HG03103 (cell line): ENCODE measurements around the gene NLRP12.
"Not testable (repeated sequence)": the region's sequence is repeated elsewhere in the genome, so short reads cannot be mapped to it uniquely, and the experiment has no call there.

Experiments used
- ATAC-seq: cut with Tn5 transposase; IDR thresholded peaks from one replicate; pipeline ENCODE4 v1.9.1; 2021; ENCODE audit warnings: low read depth; ENCODE audit not compliant: unreplicated experiment

The NLRP12 gene, protein sequence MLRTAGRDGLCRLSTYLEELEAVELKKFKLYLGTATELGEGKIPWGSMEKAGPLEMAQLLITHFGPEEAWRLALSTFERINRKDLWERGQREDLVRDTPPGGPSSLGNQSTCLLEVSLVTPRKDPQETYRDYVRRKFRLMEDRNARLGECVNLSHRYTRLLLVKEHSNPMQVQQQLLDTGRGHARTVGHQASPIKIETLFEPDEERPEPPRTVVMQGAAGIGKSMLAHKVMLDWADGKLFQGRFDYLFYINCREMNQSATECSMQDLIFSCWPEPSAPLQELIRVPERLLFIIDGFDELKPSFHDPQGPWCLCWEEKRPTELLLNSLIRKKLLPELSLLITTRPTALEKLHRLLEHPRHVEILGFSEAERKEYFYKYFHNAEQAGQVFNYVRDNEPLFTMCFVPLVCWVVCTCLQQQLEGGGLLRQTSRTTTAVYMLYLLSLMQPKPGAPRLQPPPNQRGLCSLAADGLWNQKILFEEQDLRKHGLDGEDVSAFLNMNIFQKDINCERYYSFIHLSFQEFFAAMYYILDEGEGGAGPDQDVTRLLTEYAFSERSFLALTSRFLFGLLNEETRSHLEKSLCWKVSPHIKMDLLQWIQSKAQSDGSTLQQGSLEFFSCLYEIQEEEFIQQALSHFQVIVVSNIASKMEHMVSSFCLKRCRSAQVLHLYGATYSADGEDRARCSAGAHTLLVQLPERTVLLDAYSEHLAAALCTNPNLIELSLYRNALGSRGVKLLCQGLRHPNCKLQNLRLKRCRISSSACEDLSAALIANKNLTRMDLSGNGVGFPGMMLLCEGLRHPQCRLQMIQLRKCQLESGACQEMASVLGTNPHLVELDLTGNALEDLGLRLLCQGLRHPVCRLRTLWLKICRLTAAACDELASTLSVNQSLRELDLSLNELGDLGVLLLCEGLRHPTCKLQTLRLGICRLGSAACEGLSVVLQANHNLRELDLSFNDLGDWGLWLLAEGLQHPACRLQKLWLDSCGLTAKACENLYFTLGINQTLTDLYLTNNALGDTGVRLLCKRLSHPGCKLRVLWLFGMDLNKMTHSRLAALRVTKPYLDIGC

DNA sequence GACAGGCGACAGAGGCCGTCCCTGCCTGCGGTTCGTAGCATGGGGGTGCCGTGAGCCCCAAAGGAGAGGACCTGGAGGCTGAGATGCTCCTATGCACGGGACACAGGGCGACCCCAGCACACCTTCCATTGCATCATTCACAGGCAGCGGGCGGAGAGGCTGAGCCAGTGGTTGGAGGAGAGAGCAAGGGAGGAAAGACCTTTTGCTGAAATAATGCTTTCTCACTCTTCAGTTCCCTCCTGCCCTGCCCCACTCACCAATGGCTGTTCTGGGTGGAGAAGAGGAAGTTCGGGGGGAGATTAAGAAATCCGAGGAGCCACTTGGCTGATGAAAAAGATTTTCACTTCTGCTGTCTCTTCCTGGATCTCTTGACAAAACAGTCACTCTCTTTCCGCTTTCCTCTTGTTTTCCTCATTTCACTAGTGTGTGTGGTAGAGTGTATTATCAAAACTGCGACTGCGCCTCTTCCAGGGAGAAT is at the start of gene NLRP12:
TSS of gene NLRP12 (minus strand) at position 181 of the 478 bp plus-strand sequence. CDS start at position 41, 140 bp downstream.
- ATAC-seq: no peak

DNA sequence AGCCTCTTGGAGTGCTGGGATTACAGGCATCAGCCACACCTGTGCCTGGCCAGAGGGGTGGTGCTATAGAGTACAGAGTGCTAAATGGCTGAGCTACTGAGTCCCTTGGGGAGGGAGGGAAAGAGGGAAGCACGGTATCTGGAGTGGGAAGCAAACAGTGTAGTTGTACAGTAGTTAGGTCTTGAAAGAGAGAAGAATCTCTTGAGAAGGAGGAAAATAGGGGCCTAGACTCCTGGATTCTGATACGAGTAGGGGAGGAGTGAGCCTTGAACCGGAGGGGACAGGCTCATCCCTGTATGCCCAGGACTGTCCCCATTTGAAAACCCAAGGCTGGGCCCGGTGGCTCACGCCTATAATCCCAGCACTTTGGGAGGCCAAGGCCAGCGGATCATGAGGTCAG is 48.6 kb upstream of the NLRP12 start:
- no peak for ATAC-seq

- ATAC-seq: no peak
Measured at GRCh38 chr19:53871454-53871853, 47.3 kb upstream of the NLRP12 start.

DNA sequence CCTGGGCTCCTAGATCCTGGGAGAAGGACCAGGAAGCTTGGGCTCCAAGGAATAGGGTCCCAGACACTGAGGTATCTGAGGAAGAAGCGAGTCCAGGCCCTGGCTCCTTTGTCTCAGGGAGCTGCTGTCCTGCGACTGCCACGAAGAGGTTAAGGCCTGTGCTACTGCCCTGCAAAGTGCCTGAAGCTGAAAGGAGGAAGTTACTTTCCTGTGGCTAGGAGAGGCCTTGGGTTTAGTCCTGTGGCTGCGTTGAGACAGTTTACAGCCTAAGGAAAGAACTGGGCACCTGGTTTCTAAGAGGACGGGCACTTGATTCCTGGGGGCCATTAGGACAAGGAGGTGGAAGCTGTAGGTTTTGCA is 46.4 kb upstream of the NLRP12 start:
- no peak for ATAC-seq

DNA sequence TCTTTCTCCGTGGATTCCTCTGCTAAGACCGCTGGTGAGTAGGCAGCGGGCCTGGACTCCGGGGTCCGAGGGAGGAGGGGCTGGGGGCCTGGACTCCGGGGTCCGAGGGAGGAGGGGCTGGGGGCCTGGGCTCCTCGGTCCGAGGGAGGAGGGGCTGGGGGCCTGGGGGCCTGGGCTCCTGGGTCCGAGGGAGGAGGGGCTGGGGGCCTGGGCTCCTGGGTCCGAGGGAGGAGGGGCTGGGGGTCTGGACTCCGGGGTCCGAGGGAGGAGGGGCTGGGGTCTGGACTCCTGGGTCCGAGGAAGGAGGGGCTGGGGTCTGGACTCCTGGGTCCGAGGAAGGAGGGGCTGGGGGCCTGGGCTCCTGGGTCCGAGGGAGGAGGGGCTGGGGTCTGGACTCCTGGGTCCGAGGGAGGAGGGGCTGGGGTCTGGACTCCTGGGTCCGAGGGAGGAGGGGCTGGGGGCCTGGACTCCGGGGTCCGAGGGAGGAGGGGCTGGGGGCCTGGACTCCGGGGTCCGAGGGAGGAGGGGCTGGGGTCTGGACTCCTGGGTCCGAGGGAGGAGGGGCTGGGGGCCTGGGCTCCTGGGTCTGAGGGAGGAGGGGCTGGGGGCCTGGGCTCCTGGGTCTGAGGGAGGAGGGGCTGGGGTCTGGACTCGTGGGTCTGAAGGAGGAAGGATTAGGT is 45.8 kb upstream of the NLRP12 start:
- ATAC-seq: not testable (repeated sequence)

DNA sequence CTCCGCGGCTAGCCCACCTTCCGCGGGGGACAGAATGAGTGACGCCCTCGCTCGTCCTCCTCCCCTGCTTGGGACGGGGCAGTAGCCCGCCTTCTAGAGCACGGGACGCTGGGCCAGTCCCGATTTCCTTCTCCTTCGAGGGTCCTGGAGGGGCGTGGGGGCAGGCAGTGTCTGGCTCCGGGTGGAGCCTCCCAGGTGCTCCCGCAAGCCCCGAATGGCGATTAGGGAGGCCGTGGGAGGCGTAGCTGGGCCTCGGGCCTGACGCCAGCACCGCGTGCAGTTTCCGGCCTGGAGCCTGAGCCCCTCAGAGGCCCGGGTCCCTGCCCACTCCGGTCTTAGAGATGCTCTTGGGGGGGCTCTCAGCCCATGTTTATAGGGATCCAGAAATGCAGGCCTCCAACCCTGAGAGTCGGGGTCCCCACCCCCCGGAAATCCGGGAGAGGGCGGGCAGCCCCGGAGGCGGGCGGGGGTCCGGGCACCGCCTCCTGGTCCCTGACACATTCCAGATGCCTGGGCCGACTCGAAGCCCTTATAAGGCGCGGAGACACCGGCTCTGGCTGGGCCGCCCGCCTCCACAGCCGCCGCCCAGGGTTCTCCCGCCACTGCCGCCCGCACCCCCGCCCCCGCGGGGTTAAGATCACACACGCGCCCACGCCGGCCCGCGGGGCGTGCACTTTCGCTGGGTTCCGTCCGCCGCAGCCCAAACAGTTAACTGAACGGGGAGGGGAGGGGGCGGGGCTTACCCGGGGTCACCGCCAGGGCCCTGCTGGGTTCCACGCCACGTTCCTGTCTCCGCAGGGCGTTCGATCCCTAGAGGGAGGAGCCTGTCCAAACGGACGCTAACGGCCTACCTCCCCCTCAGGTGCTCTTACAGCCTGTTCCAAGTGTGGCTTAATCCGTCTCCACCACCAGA is 45.0 kb upstream of the NLRP12 start:
- peak; percentile 32 for ATAC-seq

- ATAC-seq: no peak
Measured at GRCh38 chr19:53868091-53868891, 44.2 kb upstream of the NLRP12 start.

GRCh38 chr19:53867225-53868090 is 43.3 kb upstream of the NLRP12 start, which contains the start of gene MYADM:
Gene MYADM, plus strand, starts transcription at chr19:53867883. Its CDS starts 5,647 bp downstream, at chr19:53873530.
- ATAC-seq: peak; percentile 52

DNA sequence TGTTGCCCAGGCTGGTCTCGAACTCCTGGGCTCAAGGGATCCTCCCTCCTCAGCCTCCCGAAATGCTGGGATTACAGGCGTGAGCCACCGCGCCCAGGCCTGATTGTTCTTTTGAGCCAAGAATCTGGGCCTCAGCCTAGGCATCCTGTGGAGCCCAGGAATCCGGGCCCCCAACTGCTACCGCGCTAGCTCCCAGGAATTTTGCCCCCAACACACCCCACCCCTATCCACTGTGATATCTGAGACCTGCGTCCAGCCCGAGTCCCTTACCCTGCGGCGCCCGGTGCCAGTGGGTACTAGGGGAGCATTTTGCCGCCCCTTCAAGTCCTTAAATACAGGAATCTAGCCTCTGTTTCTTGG is 42.7 kb upstream of the NLRP12 start:
- no peak for ATAC-seq

DNA sequence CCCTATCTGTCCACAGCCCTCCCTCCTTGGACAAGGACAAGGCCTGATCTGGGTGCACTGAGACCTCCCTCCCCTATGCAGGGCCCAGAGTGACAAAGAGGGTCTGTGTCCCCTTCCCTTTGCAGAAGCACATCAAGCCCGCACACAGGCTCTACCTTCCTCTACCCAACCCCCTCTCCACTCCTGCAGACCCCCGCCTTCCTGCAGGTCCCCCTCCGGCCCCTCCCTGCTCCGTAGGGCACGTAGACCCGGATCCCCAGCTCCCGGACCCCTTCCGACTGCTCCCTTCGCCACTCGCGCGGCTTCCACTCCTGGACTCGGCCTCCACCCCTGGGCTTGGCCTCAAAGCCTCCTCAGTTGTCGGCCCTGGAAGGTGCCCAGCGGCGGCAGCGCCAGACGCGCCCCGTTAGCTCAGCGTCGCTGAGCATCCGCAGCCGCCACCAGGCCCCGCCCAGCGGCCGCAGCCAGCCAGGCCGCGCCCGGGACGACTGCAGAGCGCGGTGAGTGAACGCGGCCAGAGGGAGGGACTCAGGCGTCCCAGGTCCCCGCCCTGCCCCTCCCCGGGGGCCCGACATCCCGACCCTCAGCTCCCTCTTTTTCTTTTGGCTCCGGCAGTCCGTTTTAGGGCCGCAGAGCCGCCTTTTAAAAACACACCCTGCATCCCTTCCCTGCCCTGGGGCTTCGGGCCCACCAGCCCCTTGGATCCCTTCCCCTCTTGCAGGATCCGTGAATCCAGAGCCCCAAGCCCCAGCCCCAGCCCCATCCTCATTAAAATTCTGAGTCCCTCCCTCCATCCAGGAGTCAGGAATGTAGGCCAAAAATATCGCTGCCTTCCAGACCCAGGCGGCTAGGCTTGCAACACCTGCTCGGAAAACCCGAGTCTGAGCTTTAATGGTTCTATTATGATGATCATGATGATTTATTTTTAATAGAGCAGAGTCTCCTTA is 42.1 kb upstream of the NLRP12 start:
- ATAC-seq: no peak

DNA sequence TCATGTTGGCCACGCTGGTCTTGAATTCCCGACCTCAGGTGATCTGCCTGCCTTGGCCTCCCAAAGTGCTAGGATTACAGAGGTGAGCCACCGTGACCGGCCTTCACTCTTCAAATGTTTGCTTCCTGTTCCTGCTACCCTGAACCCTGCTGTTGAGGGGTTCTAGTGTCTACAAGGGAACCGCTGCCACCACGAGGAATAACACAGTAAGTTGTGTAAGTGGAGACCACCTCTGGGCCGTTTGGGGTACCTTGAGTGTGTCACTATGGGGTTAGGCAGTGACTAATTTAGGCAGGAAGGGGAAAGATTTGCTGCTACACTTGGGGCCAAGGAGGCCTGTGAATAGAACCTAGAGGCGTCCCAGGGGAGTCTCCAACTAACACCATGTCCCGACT is 41.4 kb upstream of the NLRP12 start:
- no peak for ATAC-seq

DNA sequence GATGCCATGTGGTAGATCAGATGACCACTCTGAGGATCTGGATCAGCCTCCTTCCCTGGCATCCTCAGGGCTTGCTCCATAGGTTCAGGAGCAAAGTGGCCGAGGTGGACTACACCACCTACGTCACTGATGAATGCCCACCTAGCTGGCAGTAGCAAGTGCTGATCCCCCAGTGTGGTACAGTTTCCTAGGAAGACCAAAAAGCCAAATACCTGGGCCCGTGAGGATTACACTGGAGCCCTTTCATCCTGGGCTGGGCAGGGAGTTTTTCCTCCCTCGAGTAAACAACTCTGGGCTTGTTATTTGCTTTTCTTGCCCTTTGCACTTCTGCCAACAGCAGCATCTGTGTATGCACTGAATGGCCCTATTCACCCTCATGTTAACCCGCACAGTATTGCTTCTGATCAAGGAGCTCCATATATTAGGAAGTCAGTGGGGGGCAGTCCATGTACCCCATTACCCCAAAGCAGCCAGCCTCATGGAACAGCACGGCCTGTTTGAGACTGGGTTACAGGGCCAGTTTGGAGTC is 40.3 kb upstream of the NLRP12 start:
- no peak for ATAC-seq

DNA sequence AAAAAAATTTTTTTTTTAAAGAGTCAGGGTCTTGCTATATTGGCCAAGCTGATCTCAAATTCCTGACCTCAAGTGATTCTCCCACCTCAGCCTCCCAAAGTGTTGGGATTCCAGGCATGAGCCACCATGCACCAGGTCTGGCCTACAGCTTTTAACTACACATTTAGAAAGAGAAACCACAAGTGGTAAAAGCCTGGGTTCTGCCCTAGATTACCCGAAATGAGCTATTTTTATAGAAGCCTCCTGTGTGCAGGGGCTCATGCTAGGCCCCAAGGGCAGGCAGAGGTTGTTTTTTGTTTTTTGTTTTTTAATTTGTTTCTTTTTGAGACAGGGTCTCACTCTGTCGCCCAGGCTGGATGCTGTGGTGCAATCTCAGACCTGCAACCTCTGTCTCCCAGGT is 29.6 kb upstream of the NLRP12 start:
- no peak for ATAC-seq

DNA sequence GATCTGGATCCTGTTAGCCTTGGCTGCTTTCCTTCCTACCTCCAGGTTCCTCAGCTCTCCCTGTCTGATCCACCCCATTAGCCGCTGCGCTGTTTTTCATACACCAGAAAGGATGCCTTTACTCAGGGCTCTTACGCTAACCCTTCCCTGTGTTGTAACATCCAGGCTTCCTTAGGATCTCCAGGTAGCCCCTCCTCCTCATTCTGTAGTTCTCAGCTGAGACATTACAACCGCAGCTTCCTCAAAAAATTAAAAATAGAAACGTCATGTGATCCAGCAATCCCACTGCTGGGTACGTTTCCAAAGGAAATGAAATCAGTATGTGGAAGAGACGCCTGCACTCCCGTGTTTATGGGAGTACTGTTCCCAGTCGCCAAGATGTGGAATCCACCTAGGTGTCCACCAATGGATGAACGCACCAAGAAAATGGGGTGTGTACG is 25.1 kb upstream of the NLRP12 start:
- ATAC-seq: no peak

GRCh38 chr19:53847555-53847954 is 23.4 kb upstream of the NLRP12 start:
- ATAC-seq: no peak

DNA sequence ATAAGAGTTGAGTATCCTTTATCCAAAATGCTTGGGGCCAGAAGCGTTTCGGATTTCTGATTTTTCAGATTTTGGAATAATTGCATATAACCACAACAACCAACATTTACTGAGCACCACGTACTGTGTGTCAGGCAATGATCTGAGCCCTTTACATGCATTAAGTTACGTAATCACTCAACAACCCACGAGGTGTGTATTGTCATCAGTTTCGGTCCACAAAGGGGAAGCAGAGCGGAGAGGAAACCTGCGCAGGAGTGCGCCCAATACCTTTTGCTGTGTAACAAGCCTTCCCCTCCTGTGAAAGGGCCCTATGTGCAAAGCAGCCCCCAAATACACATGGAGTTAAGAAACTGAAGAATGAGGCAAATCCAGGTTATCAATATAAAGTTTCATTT is 20.7 kb upstream of the NLRP12 start:
- ATAC-seq: no peak
